ENCODE data around the gene CAPS2.

DNA sequence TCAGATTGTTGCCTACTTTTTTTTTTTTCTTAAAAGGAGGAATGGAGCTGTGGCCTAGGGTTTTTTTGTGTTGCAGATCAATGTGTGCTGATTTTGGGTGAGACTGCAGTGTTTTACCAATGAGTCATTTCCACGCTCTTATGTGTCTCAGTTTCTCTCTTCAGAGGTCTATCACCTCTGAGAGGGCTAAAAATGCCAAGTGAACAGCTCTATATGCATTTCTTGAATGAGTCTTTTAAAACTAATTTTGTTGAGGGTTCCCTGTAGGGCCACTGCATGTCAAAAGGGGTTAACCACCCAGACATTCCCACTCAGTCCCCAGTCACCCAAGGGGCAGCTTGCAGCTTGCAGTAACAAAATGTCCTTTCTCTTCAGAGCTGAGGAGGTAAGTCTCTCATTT is 36.5 kb upstream of the CAPS2 start:
- TF ChIP-seq, protein P1, sequence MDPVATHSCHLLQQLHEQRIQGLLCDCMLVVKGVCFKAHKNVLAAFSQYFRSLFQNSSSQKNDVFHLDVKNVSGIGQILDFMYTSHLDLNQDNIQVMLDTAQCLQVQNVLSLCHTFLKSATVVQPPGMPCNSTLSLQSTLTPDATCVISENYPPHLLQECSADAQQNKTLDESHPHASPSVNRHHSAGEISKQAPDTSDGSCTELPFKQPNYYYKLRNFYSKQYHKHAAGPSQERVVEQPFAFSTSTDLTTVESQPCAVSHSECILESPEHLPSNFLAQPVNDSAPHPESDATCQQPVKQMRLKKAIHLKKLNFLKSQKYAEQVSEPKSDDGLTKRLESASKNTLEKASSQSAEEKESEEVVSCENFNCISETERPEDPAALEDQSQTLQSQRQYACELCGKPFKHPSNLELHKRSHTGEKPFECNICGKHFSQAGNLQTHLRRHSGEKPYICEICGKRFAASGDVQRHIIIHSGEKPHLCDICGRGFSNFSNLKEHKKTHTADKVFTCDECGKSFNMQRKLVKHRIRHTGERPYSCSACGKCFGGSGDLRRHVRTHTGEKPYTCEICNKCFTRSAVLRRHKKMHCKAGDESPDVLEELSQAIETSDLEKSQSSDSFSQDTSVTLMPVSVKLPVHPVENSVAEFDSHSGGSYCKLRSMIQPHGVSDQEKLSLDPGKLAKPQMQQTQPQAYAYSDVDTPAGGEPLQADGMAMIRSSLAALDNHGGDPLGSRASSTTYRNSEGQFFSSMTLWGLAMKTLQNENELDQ (tag by site-specific recombination; IDR thresholded peaks at IDR 0.05; ENCODE audit: low read depth): no peak
- TF ChIP-seq ZNF501 (tag by site-specific recombination; IDR thresholded peaks at IDR 0.05) (no peak), ZNF350 (tag by site-specific recombination; IDR thresholded peaks at IDR 0.05) (no peak)
- TF ChIP-seq, protein P2, sequence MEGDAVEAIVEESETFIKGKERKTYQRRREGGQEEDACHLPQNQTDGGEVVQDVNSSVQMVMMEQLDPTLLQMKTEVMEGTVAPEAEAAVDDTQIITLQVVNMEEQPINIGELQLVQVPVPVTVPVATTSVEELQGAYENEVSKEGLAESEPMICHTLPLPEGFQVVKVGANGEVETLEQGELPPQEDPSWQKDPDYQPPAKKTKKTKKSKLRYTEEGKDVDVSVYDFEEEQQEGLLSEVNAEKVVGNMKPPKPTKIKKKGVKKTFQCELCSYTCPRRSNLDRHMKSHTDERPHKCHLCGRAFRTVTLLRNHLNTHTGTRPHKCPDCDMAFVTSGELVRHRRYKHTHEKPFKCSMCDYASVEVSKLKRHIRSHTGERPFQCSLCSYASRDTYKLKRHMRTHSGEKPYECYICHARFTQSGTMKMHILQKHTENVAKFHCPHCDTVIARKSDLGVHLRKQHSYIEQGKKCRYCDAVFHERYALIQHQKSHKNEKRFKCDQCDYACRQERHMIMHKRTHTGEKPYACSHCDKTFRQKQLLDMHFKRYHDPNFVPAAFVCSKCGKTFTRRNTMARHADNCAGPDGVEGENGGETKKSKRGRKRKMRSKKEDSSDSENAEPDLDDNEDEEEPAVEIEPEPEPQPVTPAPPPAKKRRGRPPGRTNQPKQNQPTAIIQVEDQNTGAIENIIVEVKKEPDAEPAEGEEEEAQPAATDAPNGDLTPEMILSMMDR (tag by site-specific recombination; IDR thresholded peaks at IDR 0.05): no peak
